K562 (cell line): ENCODE data around the gene BACH1.
"Not testable (repeated sequence)": the region's sequence is repeated elsewhere in the genome, so short reads cannot be mapped to it uniquely, and the experiment has no call there.

Experiments
- REST ChIP-seq, 2 experiments: fragments of 450-650 bp; formaldehyde crosslinking in 1 of 2; IDR thresholded peaks; 2 replicates each; pipeline versions ENCODE4 v1.4.0 to v1.6.1; 2014 to 2020; ENCODE audit warnings: mild to moderate bottlenecking in 2 of 2, borderline replicate concordance in 1 of 2, low read depth in 1 of 2
- SP1 ChIP-seq: sonication (generic); formaldehyde crosslinking; IDR thresholded peaks from 2 replicates; pipeline ENCODE4 v1.8.1; 2022; ENCODE audit warnings: mild to moderate bottlenecking, missing genetic modification reagents
- TOE1 ChIP-seq, 2 experiments: fragments of 450-650 bp in 1 of 2; sonication (generic) in 1 of 2; formaldehyde crosslinking in 1 of 2; IDR thresholded peaks; 2 replicates each; pipeline versions ENCODE4 v1.7.1 to v1.8.0; 2016 to 2022; ENCODE audit warnings: borderline replicate concordance in 2 of 2, mild to moderate bottlenecking in 2 of 2, antibody characterized with exemption in 1 of 2, inconsistent platforms in 1 of 2, low read depth in 1 of 2, missing genetic modification reagents in 1 of 2, moderate library complexity in 1 of 2

- TF ChIP-seq SP1 (CRISPR knock-in tag); REST (IDR thresholded peaks at IDR 0.05; ENCODE audit: borderline replicate concordance); REST (CRISPR knock-in tag; IDR thresholded peaks at IDR 0.05; ENCODE audit: low read depth); TOE1 (IDR thresholded peaks at IDR 0.05; ENCODE audit: borderline replicate concordance); TOE1 (CRISPR knock-in tag; IDR thresholded peaks at IDR 0.05; ENCODE audit: borderline replicate concordance, low read depth): not testable (repeated sequence)
Observed at GRCh38 chr21:29249289-29249688, 49.4 kb upstream of the BACH1 start.
